GM19193 (cell line): ENCODE results near the gene GNG2.

Source experiments
- POLR2A ChIP-seq: IDR thresholded peaks from 4 replicates; pipeline ENCODE4 v1.6.1; 2011; ENCODE audit not compliant: insufficient read depth, insufficient read length; ENCODE audit errors: extremely low read depth

The GNG2 gene

DNA sequence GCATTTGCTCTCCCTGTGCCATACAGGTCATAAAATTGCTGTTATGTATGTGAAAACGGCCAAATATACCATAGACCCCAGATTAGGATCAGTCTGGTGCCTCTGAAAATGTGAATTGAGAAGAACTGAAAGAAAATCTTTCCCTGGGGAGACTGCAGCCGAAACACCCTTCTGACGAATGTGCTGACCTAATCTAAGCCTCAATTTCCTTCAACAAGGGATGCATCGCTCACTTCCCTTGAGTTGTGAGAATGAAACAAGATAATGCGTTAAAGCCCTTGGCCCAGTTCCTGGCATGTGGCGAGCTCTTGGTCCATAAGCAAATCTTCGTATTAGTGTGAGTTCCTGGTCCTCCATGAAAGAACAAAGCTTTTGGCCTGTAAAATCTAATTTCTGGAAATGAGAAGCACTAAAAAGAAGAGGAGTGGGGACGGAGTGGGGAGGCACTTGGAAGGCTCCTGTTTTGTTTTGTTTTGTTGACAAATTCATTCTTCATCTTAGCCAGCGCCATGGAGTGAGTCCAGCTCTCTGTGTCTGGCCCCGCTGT, 79.4 kb downstream of the GNG2 start:
- TF ChIP-seq POLR2A, result no peak

DNA sequence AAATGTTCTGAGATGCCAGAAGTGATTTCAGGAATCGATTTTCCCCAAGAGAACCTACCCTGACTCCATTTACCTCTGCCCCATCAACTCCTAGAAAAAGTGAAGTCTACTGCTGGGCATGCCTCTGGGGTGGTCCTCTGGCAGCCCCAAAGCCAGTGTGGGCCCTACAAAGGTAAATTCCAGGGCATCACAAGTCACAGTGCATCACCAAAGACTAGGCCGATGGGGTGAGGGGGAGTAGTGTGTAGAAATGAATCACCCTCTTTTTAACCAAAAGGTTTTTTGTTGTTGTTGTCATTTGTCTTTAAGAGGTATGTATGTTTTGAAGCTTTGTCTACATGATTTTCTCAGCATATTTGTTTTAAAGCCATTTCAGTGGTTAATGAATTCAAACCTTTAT, 82.6 kb downstream of the GNG2 start:
- TF ChIP-seq POLR2A, result no peak

DNA sequence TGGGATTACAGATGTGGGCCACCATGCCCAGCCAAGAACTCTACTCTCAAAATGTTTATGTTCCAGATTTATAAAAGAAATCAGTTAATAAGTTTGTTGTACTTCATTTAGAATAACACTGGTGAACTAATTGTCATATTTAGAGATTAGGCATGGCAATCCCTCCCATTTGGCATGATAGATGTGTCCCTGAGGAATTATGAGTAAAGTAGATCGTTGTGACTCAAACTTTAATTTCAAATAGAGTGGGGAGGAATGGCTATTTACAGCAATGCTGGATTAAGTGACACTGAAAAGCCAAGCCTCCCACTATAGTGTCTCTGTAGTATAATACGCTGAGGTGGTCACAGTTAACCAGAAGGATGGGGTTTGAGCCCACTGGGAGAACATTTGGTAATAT, 89.6 kb downstream of the GNG2 start:
- no peak for TF ChIP-seq POLR2A

DNA sequence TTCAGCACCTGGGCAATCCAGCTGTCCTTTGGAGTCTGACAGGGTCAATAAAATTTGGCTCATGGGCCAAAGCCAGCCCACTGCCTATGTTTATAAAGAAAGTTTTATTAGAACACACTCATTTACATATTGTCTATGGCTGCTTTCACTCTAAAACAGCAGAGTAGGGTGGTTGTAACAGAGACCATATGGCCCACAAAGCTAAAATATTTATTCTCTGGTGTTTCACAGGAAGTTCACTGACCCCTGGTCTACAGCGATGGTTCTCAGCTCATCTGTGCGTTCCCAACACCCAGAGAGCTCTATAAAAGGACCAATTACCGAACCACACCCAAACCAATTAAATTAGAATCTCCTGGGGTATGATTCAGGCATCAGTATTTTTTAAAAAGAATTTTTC, 91.2 kb downstream of the GNG2 start:
- no peak for TF ChIP-seq POLR2A

DNA sequence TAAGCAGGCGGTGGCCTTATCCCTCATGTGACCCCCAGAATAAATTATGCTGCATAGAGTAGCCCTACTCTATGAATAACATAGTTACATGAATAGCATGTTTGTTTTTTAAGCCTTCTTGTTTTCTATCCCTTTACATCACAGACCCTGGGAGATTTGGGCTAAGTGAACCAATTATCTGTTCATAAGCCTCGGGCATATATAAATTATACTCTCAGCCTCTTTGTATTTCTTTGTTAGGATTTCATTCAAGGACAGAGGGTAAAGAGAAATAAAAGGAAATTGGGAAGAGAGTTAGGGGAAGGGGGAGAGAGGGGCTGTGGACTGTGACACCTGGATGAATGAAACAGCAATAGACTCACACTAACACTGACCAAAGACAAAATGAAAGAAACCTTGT, 93.6 kb downstream of the GNG2 start:
- TF ChIP-seq POLR2A, result no peak

DNA sequence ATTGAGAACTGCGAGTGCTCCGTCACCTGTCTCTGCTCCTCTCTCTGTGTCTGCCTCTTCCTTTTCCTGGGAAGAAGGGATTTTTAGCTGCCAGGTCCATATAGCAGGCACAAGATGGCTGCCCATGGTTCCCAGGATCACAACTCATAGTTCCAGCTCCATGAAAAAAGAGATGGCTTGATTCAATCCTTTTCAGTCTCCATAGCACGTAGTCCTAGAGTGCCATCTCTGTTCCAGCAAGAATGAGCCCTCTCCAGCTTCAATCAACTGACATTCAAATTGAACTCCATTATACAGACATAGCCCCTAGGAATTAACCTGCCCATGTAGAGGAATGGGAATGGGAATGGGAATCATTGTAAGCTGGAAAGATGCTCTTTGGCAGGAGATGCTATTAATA, 94.2 kb downstream of the GNG2 start:
- TF ChIP-seq POLR2A, result no peak

DNA sequence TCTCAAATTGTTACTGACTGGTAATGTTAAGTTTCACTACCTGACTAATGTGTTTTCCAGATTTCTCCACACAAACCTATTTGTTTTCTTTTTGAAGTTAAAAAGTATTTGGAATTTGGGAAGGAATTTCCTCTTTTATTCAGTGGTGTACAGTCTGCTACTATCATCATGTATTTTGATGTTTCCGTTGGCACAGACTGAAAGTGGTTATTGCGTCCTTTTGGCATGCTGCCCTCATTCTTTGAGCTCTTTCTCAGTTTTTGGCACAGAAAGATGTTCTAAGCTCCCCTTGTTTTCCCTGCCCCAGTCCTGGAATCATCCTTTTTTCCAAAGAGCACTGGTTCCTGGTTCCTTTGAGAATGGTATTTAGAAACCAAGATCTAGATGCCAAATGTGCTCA, 97.5 kb downstream of the GNG2 start:
- TF ChIP-seq POLR2A, result no peak

DNA sequence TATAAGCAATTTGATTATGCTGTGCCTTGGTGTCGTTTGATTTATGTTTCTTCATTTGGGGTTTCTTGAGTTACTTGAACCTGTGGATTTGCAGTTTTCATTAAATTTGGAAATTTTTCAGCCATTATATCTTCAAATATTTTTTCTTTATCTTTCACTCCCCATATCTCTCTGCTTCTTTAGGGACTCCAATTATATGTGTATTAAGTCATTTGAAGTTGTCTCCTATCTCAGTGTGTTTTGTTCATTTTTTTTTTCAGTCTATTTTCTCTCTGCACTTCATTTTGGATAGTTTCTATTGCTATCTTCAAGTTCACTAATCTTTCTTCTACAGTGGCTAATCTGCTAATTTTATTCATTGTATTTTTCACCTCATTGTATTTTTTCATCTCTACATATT, 99.5 kb downstream of the GNG2 start:
- no peak for TF ChIP-seq POLR2A

DNA sequence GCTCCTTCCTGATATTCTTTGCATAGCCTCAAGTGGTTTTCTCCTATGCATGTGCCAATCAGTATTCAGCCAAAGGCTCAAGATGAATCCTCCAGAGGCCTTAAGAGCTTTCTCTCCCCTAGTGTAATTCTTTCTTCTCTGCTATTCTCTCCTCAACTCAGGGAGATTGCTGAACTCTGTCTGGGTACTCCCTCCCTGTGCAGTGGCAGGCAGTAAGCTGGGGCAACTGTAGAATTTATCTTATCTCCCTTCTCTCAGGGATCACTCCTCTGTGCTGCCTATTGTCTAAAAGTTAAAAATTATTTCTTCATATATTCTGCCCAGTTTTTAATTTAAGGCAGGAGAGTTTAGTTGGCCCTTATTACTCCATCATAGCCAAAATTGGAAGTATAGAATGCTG, 100.5 kb downstream of the GNG2 start:
- no peak for TF ChIP-seq POLR2A

DNA sequence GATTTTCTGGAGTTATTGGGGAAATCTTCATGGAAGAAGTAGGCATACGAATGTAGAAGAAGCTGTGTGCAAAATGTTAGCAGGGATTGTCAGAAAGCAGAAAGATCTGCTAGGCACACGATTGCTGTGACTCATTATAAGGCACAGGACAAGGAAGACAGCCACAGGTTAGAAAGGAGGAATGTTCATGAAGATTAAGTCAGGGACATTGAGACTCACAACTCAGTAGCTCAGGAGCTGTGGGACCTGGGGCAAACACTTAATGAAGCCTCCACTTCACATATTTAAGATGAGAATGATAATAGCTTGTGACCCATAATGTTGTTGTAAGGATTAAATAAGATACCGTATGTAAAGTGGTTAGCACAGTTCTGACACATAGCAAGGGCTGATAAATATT, 102.3 kb downstream of the GNG2 start:
- TF ChIP-seq POLR2A, result no peak

DNA sequence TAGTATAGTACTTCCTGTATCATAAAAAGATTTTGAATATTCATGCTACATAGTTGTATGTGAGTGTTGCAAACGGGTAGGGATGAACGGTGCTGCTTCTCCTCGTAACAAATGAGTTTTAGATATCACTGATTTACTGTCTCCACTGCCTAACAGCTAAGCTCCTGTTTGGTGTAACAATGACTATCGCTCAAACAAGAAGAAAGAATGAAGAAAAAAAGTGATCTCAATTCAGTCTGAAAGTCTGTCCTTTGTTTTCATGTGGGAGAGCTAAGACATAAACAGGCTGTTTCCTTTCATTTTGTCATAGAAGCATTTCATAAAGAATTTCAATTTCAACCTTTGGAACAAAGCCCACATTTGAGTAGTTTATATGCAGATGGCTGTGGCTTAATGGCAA, 102.9 kb downstream of the GNG2 start:
- TF ChIP-seq POLR2A, result no peak

DNA sequence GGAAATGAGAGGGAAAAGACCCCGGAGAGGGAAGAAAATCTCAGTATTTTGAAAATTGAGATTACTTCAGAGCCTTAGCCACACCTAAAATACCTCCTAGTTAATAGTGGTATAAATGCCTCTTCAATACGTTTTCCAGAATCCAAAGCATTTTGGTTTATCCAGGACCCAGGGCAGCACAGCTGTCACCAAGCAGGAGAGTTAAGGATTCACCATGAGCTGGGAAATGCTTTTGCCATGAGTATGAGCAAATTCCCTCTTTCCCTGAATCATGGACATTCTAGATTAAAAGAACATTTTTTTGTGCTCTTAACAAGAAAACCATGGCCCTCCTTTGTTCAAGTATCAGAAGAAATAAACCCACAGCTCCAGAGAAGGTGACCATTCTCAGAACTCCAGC, 107.1 kb downstream of the GNG2 start:
- no peak for TF ChIP-seq POLR2A

DNA sequence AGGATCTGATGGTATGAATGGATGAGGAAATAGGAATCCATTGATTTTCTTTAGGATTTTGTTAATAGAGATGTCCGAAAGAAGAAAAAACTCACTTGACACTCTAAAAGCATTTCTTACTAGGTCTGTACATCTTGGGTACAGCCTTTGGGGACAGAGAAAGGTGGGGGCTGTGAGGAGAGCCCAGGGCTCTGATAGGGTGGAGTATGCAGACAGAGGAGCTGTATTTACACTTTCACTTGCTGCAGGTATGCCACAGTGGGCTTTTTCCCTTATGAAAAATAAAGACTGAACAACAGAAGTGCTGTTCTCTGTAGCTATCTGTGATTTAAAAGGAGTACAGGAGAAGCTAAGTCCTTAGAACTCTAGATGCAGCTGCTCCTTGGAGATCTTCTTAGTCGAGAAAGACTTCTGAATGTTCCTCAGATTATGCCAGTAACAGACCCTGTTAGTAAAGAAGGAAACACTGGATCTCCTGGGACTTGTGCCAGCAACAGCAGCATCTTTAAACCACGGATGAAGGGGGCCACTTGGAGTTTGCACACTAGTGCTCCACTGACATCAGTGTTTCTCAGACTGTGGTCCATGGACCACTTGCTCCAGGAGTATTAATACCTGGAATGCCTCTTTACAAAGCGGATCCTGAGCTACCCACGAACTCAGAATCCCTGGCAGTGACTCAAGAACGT, 109.6 kb downstream of the GNG2 start:
- TF ChIP-seq POLR2A, result no peak

DNA sequence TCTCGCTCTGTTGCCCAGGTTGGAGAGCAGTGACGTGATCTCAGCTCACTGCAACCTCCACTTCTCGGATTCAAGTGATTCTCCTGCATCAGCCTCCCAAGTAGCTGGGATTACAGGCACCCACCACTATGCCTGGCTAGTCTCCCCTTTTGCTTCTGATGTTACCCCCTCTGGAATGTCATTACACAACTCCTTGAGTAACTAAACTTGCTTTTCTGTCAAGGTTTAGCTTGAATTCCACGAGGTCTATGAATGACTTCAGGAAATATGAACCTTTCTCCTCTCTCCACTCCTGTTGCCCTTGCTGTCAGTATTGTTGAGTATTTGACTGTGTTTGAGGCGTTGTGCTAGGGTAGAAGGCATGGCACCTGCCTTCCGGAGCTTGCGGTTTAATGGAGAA, 112.2 kb downstream of the GNG2 start:
- no peak for TF ChIP-seq POLR2A

DNA sequence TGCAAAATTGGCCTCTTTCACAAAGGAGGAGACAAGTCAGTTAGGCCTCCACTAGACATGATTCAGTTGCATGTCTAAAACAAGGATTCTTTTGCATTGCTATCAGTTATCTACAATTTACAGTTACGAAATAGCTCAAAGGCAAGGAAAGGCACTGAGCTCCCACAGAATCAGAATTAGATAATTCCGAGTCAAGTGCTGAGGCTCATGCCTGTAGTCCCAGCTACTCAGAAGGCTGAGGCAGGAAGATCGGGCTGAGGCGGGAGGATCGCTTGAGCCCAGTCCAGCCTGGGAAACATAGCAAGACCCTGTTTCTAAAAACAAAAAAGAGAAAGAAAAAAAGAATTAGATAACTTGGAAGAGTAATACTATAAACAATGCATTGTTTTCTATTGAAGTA, 116.7 kb downstream of the GNG2 start:
- no peak for TF ChIP-seq POLR2A

DNA sequence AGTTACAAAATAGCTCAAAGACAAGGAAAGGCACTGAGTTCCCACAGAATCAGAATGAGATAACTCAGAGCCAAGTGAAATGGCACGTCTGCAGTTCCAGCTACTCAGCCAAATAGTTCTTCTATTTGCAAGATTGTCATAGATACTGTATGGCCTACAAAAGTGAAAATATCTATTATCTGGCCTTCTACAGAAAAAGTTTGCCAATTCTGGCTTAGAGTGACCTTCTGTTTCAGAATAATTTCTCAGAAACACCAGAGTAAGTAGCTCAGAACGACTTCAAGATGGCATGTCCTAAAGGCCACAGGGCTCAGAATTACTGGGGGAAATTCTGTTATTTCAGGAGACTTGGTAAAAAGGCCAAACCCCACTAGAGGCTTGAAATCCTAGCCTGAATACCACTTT, 118.3 kb downstream of the GNG2 start:
- no peak for TF ChIP-seq POLR2A

DNA sequence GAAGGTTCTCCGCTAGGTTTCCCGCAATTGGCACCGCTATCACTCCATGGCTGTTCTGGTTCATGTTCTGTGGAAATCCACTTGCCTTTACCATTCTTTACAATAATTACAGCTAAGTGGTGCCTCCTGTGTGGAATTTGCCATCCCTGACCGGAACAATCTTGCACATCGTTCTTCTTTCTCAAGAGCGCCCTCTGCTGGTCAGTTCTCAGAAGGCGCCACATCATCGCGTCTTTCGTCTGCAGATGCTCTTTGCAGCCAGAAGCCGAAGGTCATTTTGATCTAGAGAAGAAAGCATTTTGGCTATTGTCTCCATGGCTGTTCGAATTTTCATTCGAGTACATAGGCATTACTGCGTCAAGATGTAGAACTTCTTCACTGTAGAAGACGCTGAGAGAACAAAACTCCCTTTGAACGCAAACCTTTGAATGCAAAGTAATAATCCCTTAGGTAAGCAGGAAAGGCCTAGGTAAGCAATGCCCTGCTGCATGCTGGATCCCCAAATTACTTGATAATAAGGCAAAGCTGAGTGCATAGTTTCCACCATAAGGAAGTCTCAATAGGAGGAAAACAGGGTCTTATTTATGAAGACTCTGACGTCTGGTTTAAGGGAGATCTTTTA, 118.8 kb downstream of the GNG2 start:
- TF ChIP-seq POLR2A, result no peak

DNA sequence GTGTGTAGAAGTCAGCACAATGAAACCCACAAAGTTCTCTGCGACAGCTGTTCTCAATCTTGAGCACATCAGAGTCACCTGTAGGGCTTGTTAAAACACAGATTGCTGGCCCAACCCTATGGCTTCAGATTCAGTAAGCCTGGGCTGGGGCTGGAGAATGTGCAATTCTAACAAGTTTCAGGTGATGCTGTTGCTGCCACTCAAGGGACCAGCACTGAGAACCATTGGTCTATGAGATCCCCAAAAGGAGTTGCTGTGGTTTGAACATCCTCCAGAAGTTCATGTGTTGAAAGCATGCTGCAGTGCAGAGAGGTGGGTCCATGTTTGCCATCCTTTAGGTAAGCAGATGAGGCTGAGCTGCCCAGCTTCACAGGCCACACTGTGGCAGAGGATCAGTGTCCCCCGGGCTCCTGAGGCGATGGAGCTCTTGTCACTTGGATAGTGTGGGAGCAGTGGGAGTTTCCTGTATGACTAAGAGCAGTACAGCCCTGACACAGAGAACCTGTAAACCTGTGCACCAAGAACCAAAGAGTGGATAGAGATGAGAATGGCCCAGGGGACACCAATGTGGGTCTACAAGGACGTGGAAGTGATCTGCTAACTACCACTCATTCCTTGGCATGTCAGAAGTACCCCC, 120.9 kb downstream of the GNG2 start:
- no peak for TF ChIP-seq POLR2A
